Hepatocyte (in vitro differentiated cells): ENCODE data around the gene ZEB2. TPM values are rescaled to one million over a fixed set of nuclear protein-coding genes. Genes with fewer than 3 reads are reported as not detected.

Experiments used
- DNase-seq: peaks from one replicate; pipeline ENCODE4 v3.0.0-alpha.2; 2016; ENCODE audit warnings: low spot score
- H2AFZ ChIP-seq: fragments of 200-600 bp; sonication (generic); 2 replicates; pipeline ENCODE4 v1.6.0; 2016; ENCODE audit warnings: antibody characterized with exemption, mild to moderate bottlenecking
- H3K27ac ChIP-seq: fragments of 200-600 bp; sonication (generic); 2 replicates; pipeline ENCODE4 v1.5.1; 2016; ENCODE audit warnings: mild to moderate bottlenecking
- H3K27me3 ChIP-seq: fragments of 200-600 bp; sonication (generic); 2 replicates; pipeline ENCODE4 v1.6.1; 2016
- H3K36me3 ChIP-seq: fragments of 200-600 bp; sonication (generic); replicated peaks from 2 replicates; pipeline ENCODE4 v1.5.1; 2016; ENCODE audit warnings: low read depth; ENCODE audit not compliant: insufficient read depth
- H3K4me1 ChIP-seq: fragments of 200-600 bp; sonication (generic); 2 replicates; pipeline ENCODE4 v1.5.1; 2016; ENCODE audit warnings: mild to moderate bottlenecking, moderate library complexity; ENCODE audit not compliant: insufficient read depth
- H3K4me2 ChIP-seq: fragments of 200-600 bp; sonication (generic); 2 replicates; pipeline ENCODE4 v1.6.0; 2016
- H3K4me3 ChIP-seq: fragments of 200-600 bp; sonication (generic); 2 replicates; pipeline ENCODE4 v1.5.1; 2016; ENCODE audit warnings: mild to moderate bottlenecking
- H3K79me2 ChIP-seq: fragments of 200-600 bp; sonication (generic); 2 replicates; pipeline ENCODE4 v1.6.0; 2017; ENCODE audit warnings: mild to moderate bottlenecking
- H3K9me2 ChIP-seq: fragments of 200-600 bp; sonication (generic); replicated peaks from 2 replicates; pipeline ENCODE4 v1.6.0; 2017; ENCODE audit warnings: mild to moderate bottlenecking; ENCODE audit not compliant: insufficient read depth
- H3K9me3 ChIP-seq: fragments of 200-600 bp; sonication (generic); 2 replicates; pipeline ENCODE4 v1.5.1; 2016; ENCODE audit warnings: low read depth, mild to moderate bottlenecking
- H4K20me1 ChIP-seq: fragments of 200-600 bp; sonication (generic); 2 replicates; pipeline ENCODE4 v1.6.0; 2016; ENCODE audit warnings: mild to moderate bottlenecking; ENCODE audit not compliant: insufficient read depth, poor library complexity, severe bottlenecking
- EZH2 ChIP-seq: fragments of 200-600 bp; sonication (generic); IDR thresholded peaks from 2 replicates; pipeline ENCODE4 v1.6.1; 2016; ENCODE audit warnings: antibody characterized with exemption, mild to moderate bottlenecking, borderline replicate concordance
- EZH2phosphoT487 ChIP-seq: fragments of 200-600 bp; sonication (generic); IDR thresholded peaks from one replicate; pipeline ENCODE4 v1.6.1; 2018; ENCODE audit warnings: antibody characterized with exemption, mild to moderate bottlenecking, low read depth, moderate library complexity; ENCODE audit not compliant: unreplicated experiment, severe bottlenecking
- WGBS: methylation state at CpG from one replicate; pipeline ENCODE4 v1.1.6; 2016; ENCODE audit warnings: low lambda C conversion rate; ENCODE audit errors: missing lambda C conversion rate; 5-methylcytosine and 5-hydroxymethylcytosine counted together
- polyA plus RNA-seq: library from polyadenylated mRNA; unstranded; fragments of >200 nt; fragmentation: Nextera tagmentation; extraction: Ambion mirVana; gene quantifications from 2 replicates; pipeline ENCODE4 v1.2.1, GENCODE V29; 2016
- total RNA-seq: library from RNA; depleted of rRNA; stranded (reverse); fragments of >200 nt; gene quantifications from 2 replicates; pipeline ENCODE4 v1.2.3, GENCODE V29; 2014
- TF ChIP-seq, protein P1 (sequence below): fragments of 200-600 bp; sonication (generic); IDR thresholded peaks from 2 replicates; pipeline ENCODE4 v1.5.1; 2016; ENCODE audit warnings: antibody characterized with exemption, mild to moderate bottlenecking; ENCODE audit not compliant: poor library complexity

Gene ZEB2
- total and polyA plus RNA-seq, 2 experiments from 2014 or later = 17.8 to 35.5 TPM

DNA sequence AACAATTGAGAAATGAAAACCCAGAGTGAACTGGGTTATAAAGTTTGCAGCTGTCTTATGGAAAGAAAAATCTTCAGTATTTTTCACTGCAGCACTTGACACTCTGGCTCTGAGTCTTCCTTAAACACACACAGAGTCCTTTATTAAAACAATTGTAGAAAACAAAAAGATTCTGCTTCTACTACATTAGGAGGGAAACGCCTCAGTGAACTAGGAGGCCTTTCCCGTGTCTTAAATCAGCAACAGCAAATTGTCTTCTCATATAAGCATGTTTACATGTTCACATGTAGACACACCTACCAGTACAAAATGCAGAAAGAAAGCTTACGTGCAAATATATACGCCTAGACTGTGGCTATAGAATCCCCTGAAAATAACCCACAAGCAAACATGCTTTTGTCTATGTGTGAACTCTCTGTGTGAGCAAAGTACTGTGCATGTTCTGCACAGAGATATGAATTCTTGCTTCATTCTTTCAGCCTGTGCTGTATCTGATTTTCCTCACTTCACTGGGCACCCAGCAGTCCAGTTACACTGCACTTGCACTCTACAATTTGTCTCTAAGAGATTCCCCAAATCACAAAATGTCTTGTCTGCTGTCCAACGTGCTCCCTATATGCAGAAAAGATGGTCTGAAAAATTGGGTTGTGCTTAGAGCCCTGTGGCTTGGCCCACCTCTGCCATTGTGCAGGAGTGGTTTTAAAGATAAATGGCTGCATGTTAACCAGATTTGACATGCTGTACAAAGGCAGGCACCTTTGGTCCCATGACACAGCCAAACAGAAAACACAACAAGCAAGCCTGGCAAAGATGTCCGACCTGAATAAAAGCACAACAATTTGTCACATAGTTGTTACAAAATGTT is 24.5 kb downstream of the ZEB2 start:
- WGBS = 80% methylated on average over 6 of the region's 6 CpGs
- Histone ChIP-seq H4K20me1 (peaks cover 12% of the 10 kb centered on the region), H3K4me3 (no peak overlapping the region), H2AFZ (no peak overlapping the region), H3K9me2 (no peaks in the 10 kb centered on the region), H3K79me2 (peaks cover 64% of the 10 kb centered on the region), H3K4me1 (no peaks in the 10 kb centered on the region), H3K27me3 (peaks cover 3% of the 10 kb centered on the region), H3K9me3 (no peaks in the 10 kb centered on the region), H3K27ac (no peak overlapping the region), H3K36me3 (no peaks in the 10 kb centered on the region), H3K4me2 (no peak overlapping the region)
- DNase-seq = no peak
- TF ChIP-seq, protein P1, sequence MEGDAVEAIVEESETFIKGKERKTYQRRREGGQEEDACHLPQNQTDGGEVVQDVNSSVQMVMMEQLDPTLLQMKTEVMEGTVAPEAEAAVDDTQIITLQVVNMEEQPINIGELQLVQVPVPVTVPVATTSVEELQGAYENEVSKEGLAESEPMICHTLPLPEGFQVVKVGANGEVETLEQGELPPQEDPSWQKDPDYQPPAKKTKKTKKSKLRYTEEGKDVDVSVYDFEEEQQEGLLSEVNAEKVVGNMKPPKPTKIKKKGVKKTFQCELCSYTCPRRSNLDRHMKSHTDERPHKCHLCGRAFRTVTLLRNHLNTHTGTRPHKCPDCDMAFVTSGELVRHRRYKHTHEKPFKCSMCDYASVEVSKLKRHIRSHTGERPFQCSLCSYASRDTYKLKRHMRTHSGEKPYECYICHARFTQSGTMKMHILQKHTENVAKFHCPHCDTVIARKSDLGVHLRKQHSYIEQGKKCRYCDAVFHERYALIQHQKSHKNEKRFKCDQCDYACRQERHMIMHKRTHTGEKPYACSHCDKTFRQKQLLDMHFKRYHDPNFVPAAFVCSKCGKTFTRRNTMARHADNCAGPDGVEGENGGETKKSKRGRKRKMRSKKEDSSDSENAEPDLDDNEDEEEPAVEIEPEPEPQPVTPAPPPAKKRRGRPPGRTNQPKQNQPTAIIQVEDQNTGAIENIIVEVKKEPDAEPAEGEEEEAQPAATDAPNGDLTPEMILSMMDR = no peak
- TF ChIP-seq EZH2phosphoT487 = no peak
- no peak for TF ChIP-seq EZH2

DNA sequence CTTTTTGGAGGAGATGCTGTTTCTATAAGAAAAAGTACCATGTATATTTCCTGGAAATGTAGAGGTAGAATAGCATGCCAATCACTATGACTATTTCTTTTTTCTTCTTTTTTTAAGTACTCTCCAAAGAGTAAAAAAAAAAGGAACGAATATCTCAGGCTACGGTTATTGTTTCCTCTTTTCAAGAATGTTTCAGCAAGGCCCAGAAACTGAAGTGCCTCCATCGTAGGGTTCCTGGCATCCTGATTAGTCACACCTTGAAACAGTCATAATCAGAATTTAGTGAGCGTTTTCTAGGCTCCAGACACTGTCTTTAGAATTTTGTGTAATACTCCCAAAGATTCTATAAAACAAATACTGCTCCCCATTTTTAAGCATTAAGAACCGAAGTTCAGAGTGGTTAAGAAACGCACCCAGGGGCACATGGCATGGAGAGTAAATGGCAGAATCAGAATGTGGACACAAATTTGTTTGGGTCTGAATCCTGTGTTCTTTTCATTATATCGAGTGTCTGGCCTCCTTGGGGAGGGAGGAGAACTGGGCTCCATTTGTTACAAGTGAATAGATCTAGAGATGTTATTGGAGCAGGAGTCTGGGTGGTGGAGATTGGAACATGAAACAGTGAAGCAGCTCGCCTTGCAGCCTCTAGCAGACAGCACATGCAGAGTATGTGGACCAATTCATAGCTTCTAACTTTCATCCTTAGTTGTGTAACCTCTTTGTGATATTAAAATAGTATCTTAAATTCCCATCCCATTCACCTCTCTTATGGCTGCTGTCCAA is 26.7 kb downstream of the ZEB2 start:
- peaks cover 3% of the 10 kb centered on the region for H3K27me3 ChIP-seq
- H4K20me1 ChIP-seq = peaks cover 12% of the 10 kb centered on the region
- no peak overlapping the region for H2AFZ ChIP-seq
- H3K79me2 ChIP-seq = peaks cover 62% of the 10 kb centered on the region
- TF ChIP-seq, protein P1 = no peak
- TF ChIP-seq EZH2 = no peak
- no peak for TF ChIP-seq EZH2phosphoT487
- no peak overlapping the region for H3K4me3 ChIP-seq
- H3K9me3 ChIP-seq = no peaks in the 10 kb centered on the region
- no peak overlapping the region for H3K4me2 ChIP-seq
- H3K9me2 ChIP-seq = no peaks in the 10 kb centered on the region
- DNase-seq = no peak
- H3K36me3 ChIP-seq = no peaks in the 10 kb centered on the region
- WGBS = 89% methylated on average over 8 of the region's 8 CpGs
- H3K27ac ChIP-seq = no peak overlapping the region
- no peaks in the 10 kb centered on the region for H3K4me1 ChIP-seq

DNA sequence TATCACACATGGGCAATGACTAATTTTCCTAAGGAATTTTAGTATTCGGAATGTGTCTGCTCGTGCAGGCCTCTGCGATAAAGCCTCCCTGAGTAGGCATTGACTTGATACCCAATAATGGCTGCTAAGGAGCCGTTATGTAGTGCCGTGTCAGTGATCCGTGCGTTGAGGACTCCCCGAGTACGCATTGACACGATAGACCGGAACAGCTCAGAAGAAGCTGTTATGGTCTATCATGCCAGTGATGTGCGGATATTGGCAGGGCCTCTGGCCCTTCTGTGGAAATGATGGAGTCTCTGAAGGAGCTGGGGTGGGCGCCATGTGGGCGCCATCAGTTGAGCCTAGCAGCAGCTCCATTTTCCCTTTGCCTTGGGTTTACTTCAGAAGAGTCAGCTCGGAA is 29.1 kb downstream of the ZEB2 start:
- TF ChIP-seq, protein P1 = no peak
- no peak for TF ChIP-seq EZH2
- TF ChIP-seq EZH2phosphoT487 = no peak
- H2AFZ ChIP-seq = no peak overlapping the region
- H3K4me3 ChIP-seq = no peak overlapping the region
- no peaks in the 10 kb centered on the region for H3K4me1 ChIP-seq
- peaks cover 3% of the 10 kb centered on the region for H3K27me3 ChIP-seq
- WGBS = 97% methylated on average over 15 of the region's 15 CpGs
- no peaks in the 10 kb centered on the region for H3K9me2 ChIP-seq
- H4K20me1 ChIP-seq = peaks cover 5% of the 10 kb centered on the region
- H3K27ac ChIP-seq = no peak overlapping the region
- H3K36me3 ChIP-seq = no peaks in the 10 kb centered on the region
- H3K79me2 ChIP-seq = peaks cover 66% of the 10 kb centered on the region
- H3K9me3 ChIP-seq = no peaks in the 10 kb centered on the region
- no peak overlapping the region for H3K4me2 ChIP-seq
- no peak for DNase-seq
